Stomach (tissue), 9 donors: ENCODE data around the gene RAB6A. TPM values are rescaled to one million over a fixed set of nuclear protein-coding genes. Genes with fewer than 3 reads are reported as not detected.

ENCODE experiments used
- DNase-seq, 2 donors: peaks; one replicate each; pipeline versions ENCODE4 v3.0.0 to v3.0.0-alpha.2; 2013 to 2019
- H3K27ac ChIP-seq, 5 donors: fragments of 200-600 bp in 4 of 5; sonication (generic) in 4 of 5; one replicate each; pipeline ENCODE4 v1.5.1; 2013 to 2019; ENCODE audit warnings: mild to moderate bottlenecking in 1 of 5, moderate library complexity in 1 of 5
- H3K27me3 ChIP-seq, 3 donors: fragments of 200-600 bp; sonication (generic); one replicate each; pipeline ENCODE4 v1.5.1; 2017 to 2019; ENCODE audit warnings: mixed run types in 1 of 3
- H3K36me3 ChIP-seq, 4 donors: fragments of 200-600 bp; sonication (generic); 1 replicate in 3 of 4; 2 replicates in 1 of 4; pipeline ENCODE4 v1.5.1; 2016 to 2019
- H3K4me1 ChIP-seq, 4 donors: fragments of 200-600 bp; sonication (generic); one replicate each; pipeline ENCODE4 v1.5.1; 2016 to 2019
- H3K4me3 ChIP-seq, 4 donors: fragments of 200-600 bp; sonication (generic) in 3 of 4; one replicate each; pipeline ENCODE4 v1.5.1; 2016 to 2019; ENCODE audit warnings: mild to moderate bottlenecking in 1 of 4
- H3K9me3 ChIP-seq, 4 donors: fragments of 200-600 bp; sonication (generic); one replicate each; pipeline ENCODE4 v1.5.1; 2016 to 2019
- CTCF ChIP-seq, 7 experiments: fragments of 450-650 bp in 4 of 7; fragments of 200-600 bp in 3 of 7; sonication (generic) in 3 of 7; IDR thresholded peaks; one replicate each; pipeline ENCODE4 v1.5.1; 2016 to 2019; ENCODE audit warnings: antibody characterized with exemption in 7 of 7, control low read depth in 2 of 7, mild to moderate bottlenecking in 1 of 7
- EP300 ChIP-seq: sonication (generic); formaldehyde crosslinking; IDR thresholded peaks from one replicate; pipeline ENCODE4 v1.6.1; 2017; ENCODE audit warnings: antibody characterized with exemption
- POLR2A ChIP-seq, 4 donors: fragments of 450-650 bp; IDR thresholded peaks; one replicate each; pipeline ENCODE4 v1.6.1; 2016; ENCODE audit warnings: antibody characterized with exemption in 4 of 4, control low read depth in 2 of 4, mild to moderate bottlenecking in 1 of 4, moderate library complexity in 1 of 4
- POLR2AphosphoS5 ChIP-seq, 3 donors: sonication (generic); formaldehyde crosslinking; IDR thresholded peaks; one replicate each; pipeline ENCODE4 v1.6.1; 2016; ENCODE audit warnings: antibody characterized with exemption in 3 of 3
- WGBS, 5 donors: extraction: QIAGEN DNeasy Blood & Tissue Kit in 3 of 5; methylation state at CpG; one replicate each; pipeline versions ENCODE4 v1.1.5 to v1.1.7; 2013 to 2018; 5-methylcytosine and 5-hydroxymethylcytosine counted together
- intact Hi-C: fragments of 100-400 bp; cut with DNase I; formaldehyde crosslinking; loops from one replicate; pipeline ENCODE4 v1.15.1; 2023; ENCODE audit warnings: low total_unique reads
- polyA plus RNA-seq, 3 donors: library from polyadenylated mRNA; stranded (reverse); fragments of 200-250 nt; gene quantifications; one replicate each; pipeline ENCODE4 v1.2.3, GENCODE V29; 2013
- total RNA-seq, 5 donors: library from RNA; depleted of rRNA; stranded (reverse); fragments of >200 nt; gene quantifications; one replicate each; pipeline versions ENCODE4 v1.1.0 to v1.2.3, GENCODE V29; 2014 to 2016
- donor health status: healthy with polysubstance abuse.
- donor health status: Bipolar disorder and iron deficiency.
- donor health status: healthy.

Gene RAB6A
- total and polyA plus RNA-seq, 8 donors = 34.7 to 373 (median 70.8) TPM

GRCh38 chr11:73804712-73805111 lies 43.8 kb upstream of the RAB6A start:
- DNase-seq = no peak

GRCh38 chr11:73801136-73801535 lies 40.3 kb upstream of the RAB6A start:
- WGBS, 5 donors = 64 to 88% (median 82%) methylated on average over 1 of the region's 1 CpG
- Histone ChIP-seq H3K4me3 (no peak overlapping the region), H3K9me3 (no peaks in the 10 kb centered on the region), H3K4me1 (no peaks in the 10 kb centered on the region), H3K27me3 (no peaks in the 10 kb centered on the region), H3K27ac (no peak overlapping the region), H3K36me3 (peaks cover 9 to 29% (median 27%) of the 10 kb centered on the region in 4 donors)
- no peak for TF ChIP-seq POLR2A (IDR thresholded peaks at IDR 0.05)
- intact Hi-C loops = no loop called here
- no peak for DNase-seq

More at GRCh38 chr11:73804712-73805111, 43.8 kb upstream of the RAB6A start:
- no peak for TF ChIP-seq POLR2AphosphoS5 (IDR thresholded peaks at IDR 0.05)
- no peak for TF ChIP-seq CTCF (IDR thresholded peaks at IDR 0.05)
- no peak for TF ChIP-seq POLR2A (IDR thresholded peaks at IDR 0.05)
- TF ChIP-seq EP300 = no peak
- Histone ChIP-seq H3K4me1 (no peaks in the 10 kb centered on the region), H3K27me3 (no peaks in the 10 kb centered on the region), H3K36me3 (peaks cover 5 to 41% (median 32%) of the 10 kb centered on the region in 4 donors), H3K9me3 (no peaks in the 10 kb centered on the region), H3K27ac (no peak overlapping the region), H3K4me3 (no peak overlapping the region)
- intact Hi-C loops = no loop called here

GRCh38 chr11:73800276-73800806 lies 39.5 kb upstream of the RAB6A start:
- Histone ChIP-seq H3K4me1 (no peaks in the 10 kb centered on the region), H3K27ac (no peak overlapping the region), H3K9me3 (no peaks in the 10 kb centered on the region), H3K27me3 (no peaks in the 10 kb centered on the region), H3K4me3 (no peak overlapping the region), H3K36me3 (peaks cover 8 to 26% (median 23%) of the 10 kb centered on the region in 4 donors)
- 78 to 91% (median 89%) methylated on average over 4 of the region's 4 CpGs for WGBS, 5 donors
- TF ChIP-seq POLR2AphosphoS5 (IDR thresholded peaks at IDR 0.05) (no peak), EP300 (no peak), CTCF (IDR thresholded peaks at IDR 0.05) (no peak), POLR2A (IDR thresholded peaks at IDR 0.05) (no peak)
- intact Hi-C loops = no loop called here
- DNase-seq = no peak

- H3K36me3 ChIP-seq = peaks cover 8 to 23% (median 22%) of the 10 kb centered on the region in 4 donors
- DNase-seq = peak in 1 of 2 donors; percentile 12
- H3K4me1 ChIP-seq = peaks cover 0 to 6% (median 0%) of the 10 kb centered on the region in 4 donors
- H3K9me3 ChIP-seq = no peaks in the 10 kb centered on the region
- H3K27ac ChIP-seq = no peak overlapping the region
- 81 to 93% (median 92%) methylated on average over 9 to 10 of the region's 10 CpGs for WGBS, 5 donors
- intact Hi-C loops = no loop called here
- no peak overlapping the region for H3K4me3 ChIP-seq
- no peaks in the 10 kb centered on the region for H3K27me3 ChIP-seq
- no peak for TF ChIP-seq CTCF (IDR thresholded peaks at IDR 0.05)
Observed at GRCh38 chr11:73797457-73797856, 36.6 kb upstream of the RAB6A start.

- WGBS, 5 donors = 77 to 87% (median 86%) methylated on average over 9 to 19 of the region's 19 CpGs
- H3K36me3 ChIP-seq = peaks cover 8 to 23% (median 22%) of the 10 kb centered on the region in 4 donors
- peak; percentile 40 to 52 for DNase-seq
- H3K27ac ChIP-seq = no peak overlapping the region
- H3K4me3 ChIP-seq = no peak overlapping the region
- H3K4me1 ChIP-seq = peaks cover 0 to 12% (median 2%) of the 10 kb centered on the region in 4 donors
- TF ChIP-seq POLR2AphosphoS5 (IDR thresholded peaks at IDR 0.05) = no peak
- no peak for TF ChIP-seq EP300
- TF ChIP-seq POLR2A (IDR thresholded peaks at IDR 0.05) = no peak
- TF ChIP-seq CTCF (IDR thresholded peaks at IDR 0.05) = no peak
- no peaks in the 10 kb centered on the region for H3K27me3 ChIP-seq
- intact Hi-C loops = no loop called here
- no peaks in the 10 kb centered on the region for H3K9me3 ChIP-seq
Observed at GRCh38 chr11:73795925-73796632, 35.2 kb upstream of the RAB6A start.
